ENCODE results near the gene UPF1. TPM values are rescaled to one million over a fixed set of nuclear protein-coding genes. Genes with fewer than 3 reads are reported as not detected.

The UPF1 gene
- polyA plus RNA-seq, 2 of the 4 experiments (the other 2 are of a cell fraction): 19.2 to 28.6 TPM

GRCh38 chr19:18906605-18907519 is 75.1 kb downstream of the UPF1 start:
- Histone ChIP-seq H3K4me2 (no peak overlapping the region), H3K9me3 (no peaks in the 10 kb centered on the region), H3K4me3 (no peak overlapping the region), H3K4me1 (no peaks in the 10 kb centered on the region), H3K27ac (no peak overlapping the region)
- ATAC-seq: no peak
- ChIA-PET POLR2A (no interaction called here), CTCF (interaction anchor here (0.9 to 1.9 kb wide), 3 partner anchors 12 to 14 kb away, joined by 3 to 13 read pairs (median 4); partner anchors contain the start of gene CERS1)
- TF ChIP-seq RAD21 (conservative IDR thresholded peaks at IDR 0.05 in 1 of 2, IDR thresholded peaks at IDR 0.05 in 1 of 2): no peak
- no peak for TF ChIP-seq EHF (CRISPR knock-in tag; IDR thresholded peaks at IDR 0.05)
- no peak for FAIRE-seq
- DNase-seq (ENCODE audit: low read depth in 1 of 2, low spot score in 1 of 2): no peak
- 92% methylated on average over 14 of the region's 36 CpGs for WGBS (ENCODE audit: missing lambda C conversion rate)

GRCh38 chr19:18908917-18909619 is 77.3 kb downstream of the UPF1 start:
- Histone ChIP-seq H3K4me3 (no peak overlapping the region), H3K4me2 (no peak overlapping the region), H3K4me1 (no peaks in the 10 kb centered on the region), H3K9me3 (no peaks in the 10 kb centered on the region), H3K27ac (no peak overlapping the region)
- ChIA-PET CTCF (interaction anchor here (0.7 to 2.8 kb wide), 4 partner anchors 10 to 78 kb away, joined by 3 to 9 read pairs (median 3); partner anchors contain the start of genes CERS1 and COPE), POLR2A (interaction anchor here (0.5 kb wide), 1 partner anchor 8 kb away, joined by 3 read pairs; no protein-coding TSS in a partner anchor)
- 89% methylated on average over 14 of the region's 17 CpGs for WGBS (ENCODE audit: missing lambda C conversion rate)
- FAIRE-seq (no peak), ATAC-seq (no peak), DNase-seq (ENCODE audit: low read depth in 1 of 2, low spot score in 1 of 2) (no peak)
- TF ChIP-seq HMGXB4 (CRISPR knock-in tag; IDR thresholded peaks at IDR 0.05; ENCODE audit: borderline replicate concordance) (no peak), ZFP36 (IDR thresholded peaks at IDR 0.05; ENCODE audit: borderline replicate concordance, partially characterized antibody) (no peak), ZNF302 (CRISPR knock-in tag; IDR thresholded peaks at IDR 0.05) (no peak), JUNB (IDR thresholded peaks at IDR 0.05) (no peak), E2F6 (IDR thresholded peaks at IDR 0.05; ENCODE audit: borderline replicate concordance, low read depth) (no peak), ZC3H11A (IDR thresholded peaks at IDR 0.05) (no peak), EHF (CRISPR knock-in tag; IDR thresholded peaks at IDR 0.05) (no peak), NPAS2 (CRISPR knock-in tag; IDR thresholded peaks at IDR 0.05; ENCODE audit: borderline replicate concordance) (no peak), ESRRA (IDR thresholded peaks at IDR 0.05; ENCODE audit: borderline replicate concordance, low read length) (no peak), HOXB5 (CRISPR knock-in tag; IDR thresholded peaks at IDR 0.05) (no peak), HOXA7 (CRISPR knock-in tag; IDR thresholded peaks at IDR 0.05) (no peak), USF2 (IDR thresholded peaks at IDR 0.05) (no peak), HOXB13 (CRISPR knock-in tag; IDR thresholded peaks at IDR 0.05; ENCODE audit: low read depth) (no peak), TFCP2L1 (CRISPR knock-in tag; IDR thresholded peaks at IDR 0.05) (no peak), EP300 (IDR thresholded peaks at IDR 0.05) (no peak), FOSL2 (IDR thresholded peaks at IDR 0.05) (no peak), FOSL2 (CRISPR knock-in tag; IDR thresholded peaks at IDR 0.05) (no peak), RAD21 (conservative IDR thresholded peaks at IDR 0.05 in 1 of 2, IDR thresholded peaks at IDR 0.05 in 1 of 2) (no peak), HDAC2 (IDR thresholded peaks at IDR 0.05) (no peak), POLR2AphosphoS2 (conservative IDR thresholded peaks at IDR 0.05; ENCODE audit: low read length) (no peak), FOXS1 (CRISPR knock-in tag; IDR thresholded peaks at IDR 0.05) (no peak)

Measured in A549 (cell line).